ENCODE results near the gene GADD45B. TPM values are rescaled to one million over a fixed set of nuclear protein-coding genes. Genes with fewer than 3 reads are reported as not detected.

Gene GADD45B
- total and polyA plus RNA-seq, 10 of the 15 experiments (the other 5 are each of a cell fraction or from before 2014, with no cell fraction given), result 2.4 to 180 (median 91.1) TPM

DNA sequence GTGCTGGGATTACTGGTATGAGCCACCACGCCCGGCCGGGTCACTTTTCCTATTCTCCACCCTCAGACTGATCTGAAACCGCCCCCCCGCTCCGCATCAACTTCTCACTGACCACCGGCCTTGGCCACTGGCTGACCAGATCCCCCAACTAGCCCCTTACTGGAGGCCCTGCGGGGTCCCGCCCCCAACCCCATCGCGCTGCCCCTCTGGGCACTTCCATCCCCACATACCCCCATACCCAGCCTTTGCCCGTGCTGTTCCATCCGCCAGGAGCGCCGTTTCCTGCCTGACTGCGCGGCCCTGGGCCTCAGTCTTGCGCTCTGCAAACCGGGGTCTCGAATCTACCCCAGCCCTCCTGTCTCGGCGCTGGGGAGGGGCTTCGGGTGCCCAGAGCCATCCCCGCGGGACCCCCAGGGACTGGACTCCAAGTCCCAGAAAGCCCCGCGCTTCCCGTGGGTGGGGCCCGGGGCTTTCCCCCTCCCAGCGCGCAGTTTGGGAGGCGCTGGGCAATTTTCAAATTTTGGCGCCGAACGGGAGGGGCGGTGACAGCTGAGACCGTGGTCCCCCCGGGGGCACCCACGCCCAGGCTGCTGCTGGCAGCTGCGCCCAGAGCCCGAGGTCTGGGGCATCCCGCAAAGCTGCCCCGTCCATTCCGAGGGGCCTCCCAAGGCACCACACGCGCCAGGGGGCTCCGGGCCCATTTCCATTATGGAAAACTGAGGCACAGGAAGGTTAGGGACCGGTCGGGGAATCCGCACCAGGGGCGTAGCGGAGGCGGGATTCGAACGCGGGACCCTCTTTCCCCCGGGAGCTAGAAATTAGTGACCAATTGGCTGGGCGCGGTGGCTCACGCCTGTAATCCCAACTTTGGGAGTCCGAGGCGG, 13.9 kb upstream of the GADD45B start (continued):
- TF ChIP-seq ZNF592 (IDR thresholded peaks at IDR 0.05) (no peak), STAT1 (conservative IDR thresholded peaks at IDR 0.05) (0 out of 2 replicates have a peak, but pooled peaks have one; percentile 35), SIN3A (IDR thresholded peaks at IDR 0.05; ENCODE audit: low read depth, low read length) (peak; percentile 90), ZBED1 (IDR thresholded peaks at IDR 0.05; ENCODE audit: borderline replicate concordance) (no peak), ZNF207 (IDR thresholded peaks at IDR 0.05; ENCODE audit: borderline replicate concordance) (peak; percentile 32; the same call in 1 of the 2 replicates), GABPA (IDR thresholded peaks at IDR 0.05; ENCODE audit: low read depth) (no peak), SUZ12 (IDR thresholded peaks at IDR 0.05; ENCODE audit: unreplicated experiment) (no peak), RELB (IDR thresholded peaks at IDR 0.05; ENCODE audit: low read depth) (no peak; the same call in 1 of the 2 replicates), ETV6 (conservative IDR thresholded peaks at IDR 0.05 in 1 of 2, IDR thresholded peaks at IDR 0.05 in 1 of 2; ENCODE audit: borderline replicate concordance in 1 of 2, low read depth in 1 of 2) (no peak), RELA (IDR thresholded peaks at IDR 0.05; ENCODE audit: borderline replicate concordance, partially characterized antibody) (peak; percentile 78), RFX5 (IDR thresholded peaks at IDR 0.05; ENCODE audit: low read depth, low read length) (no peak), TBL1XR1 (IDR thresholded peaks at IDR 0.05; ENCODE audit: low read depth, low read length) (no peak), ELK1 (IDR thresholded peaks at IDR 0.05; ENCODE audit: low read depth, low read length) (no peak), POLR2AphosphoS2 (IDR thresholded peaks at IDR 0.05; ENCODE audit: low read depth, low read length) (no peak), ZZZ3 (IDR thresholded peaks at IDR 0.05; ENCODE audit: control insufficient read depth, insufficient read length, low read depth) (no peak), TCF7 (IDR thresholded peaks at IDR 0.05; ENCODE audit: borderline replicate concordance) (no peak), NKRF (conservative IDR thresholded peaks at IDR 0.05) (peak; percentile 96), JUNB (IDR thresholded peaks at IDR 0.05) (no peak), IKZF2 (IDR thresholded peaks at IDR 0.05) (peak; percentile 28 to 35; a peak in 1 of 4 replicates), ESRRA (IDR thresholded peaks at IDR 0.05; ENCODE audit: low read length) (no peak), CREM (IDR thresholded peaks at IDR 0.05; ENCODE audit: low read depth) (peak; percentile 49; the same call in 1 of the 2 replicates)
